HG03342 (cell line): ENCODE data around the gene CENPX.

Experiments used
- ATAC-seq: cut with Tn5 transposase; IDR thresholded peaks from one replicate; pipeline ENCODE4 v1.9.1; 2021; ENCODE audit warnings: mild to moderate bottlenecking, moderate library complexity; ENCODE audit not compliant: unreplicated experiment

The CENPX gene

DNA sequence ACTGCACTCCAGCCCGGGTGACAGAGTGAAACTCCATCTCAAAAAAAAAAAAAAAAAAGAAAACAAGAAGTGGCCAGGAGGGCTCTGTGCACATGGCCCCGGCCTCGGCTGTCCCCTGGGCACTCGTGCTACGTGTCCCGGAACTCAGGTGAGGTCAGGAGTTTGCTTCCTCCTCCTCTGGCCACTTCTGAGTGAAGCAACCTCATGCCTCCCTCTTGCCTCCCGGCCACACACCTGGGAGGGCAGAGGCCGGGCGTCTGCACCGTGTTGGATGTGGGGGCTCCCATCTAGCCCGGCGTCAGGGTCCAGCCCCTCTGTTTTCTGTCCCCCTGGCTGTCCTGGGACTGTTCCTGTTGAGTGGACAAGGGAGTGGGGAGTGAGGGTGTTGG, 23.1 kb downstream of the CENPX start:
- no peak for ATAC-seq

DNA sequence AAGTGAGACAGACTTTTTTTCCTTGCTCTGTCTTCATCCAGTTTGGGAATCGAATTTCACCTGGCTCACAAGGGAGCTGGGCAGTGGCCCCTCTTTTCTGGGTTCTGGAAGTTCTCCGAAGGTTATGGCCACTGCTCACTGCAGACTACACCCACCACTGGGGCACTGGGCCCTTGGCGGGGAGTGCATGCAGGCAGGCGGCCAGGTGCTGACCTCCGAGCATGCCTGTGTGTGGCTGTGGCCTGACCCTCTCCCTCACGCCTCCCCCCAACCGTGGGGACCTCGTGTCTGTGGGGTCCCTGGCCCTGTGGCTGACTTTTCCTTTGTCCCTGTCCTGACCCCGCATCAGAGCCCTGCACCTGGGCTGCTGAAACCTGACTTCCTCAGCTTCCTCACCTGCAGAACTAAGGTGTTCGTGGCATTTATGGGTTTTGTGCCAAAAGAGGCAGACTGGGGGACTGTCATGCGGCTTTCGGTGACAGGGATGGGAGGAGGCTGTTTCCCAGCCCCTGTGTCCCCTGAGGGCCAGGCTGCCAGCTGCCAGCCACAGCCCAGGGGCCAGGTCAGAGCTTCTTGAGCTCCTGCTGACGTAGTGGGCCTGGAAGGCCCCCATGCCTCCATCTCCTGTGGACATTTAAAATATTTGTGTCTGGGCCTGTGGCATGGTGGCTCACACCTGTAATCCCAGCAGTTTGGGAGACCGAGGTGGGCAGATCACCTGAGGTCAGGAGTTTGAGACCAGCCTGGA, 23.8 kb downstream of the CENPX start:
- no peak for ATAC-seq

- ATAC-seq, result no peak
Observed at GRCh38 chr17:81998212-81998611, 24.5 kb downstream of the CENPX start.

DNA sequence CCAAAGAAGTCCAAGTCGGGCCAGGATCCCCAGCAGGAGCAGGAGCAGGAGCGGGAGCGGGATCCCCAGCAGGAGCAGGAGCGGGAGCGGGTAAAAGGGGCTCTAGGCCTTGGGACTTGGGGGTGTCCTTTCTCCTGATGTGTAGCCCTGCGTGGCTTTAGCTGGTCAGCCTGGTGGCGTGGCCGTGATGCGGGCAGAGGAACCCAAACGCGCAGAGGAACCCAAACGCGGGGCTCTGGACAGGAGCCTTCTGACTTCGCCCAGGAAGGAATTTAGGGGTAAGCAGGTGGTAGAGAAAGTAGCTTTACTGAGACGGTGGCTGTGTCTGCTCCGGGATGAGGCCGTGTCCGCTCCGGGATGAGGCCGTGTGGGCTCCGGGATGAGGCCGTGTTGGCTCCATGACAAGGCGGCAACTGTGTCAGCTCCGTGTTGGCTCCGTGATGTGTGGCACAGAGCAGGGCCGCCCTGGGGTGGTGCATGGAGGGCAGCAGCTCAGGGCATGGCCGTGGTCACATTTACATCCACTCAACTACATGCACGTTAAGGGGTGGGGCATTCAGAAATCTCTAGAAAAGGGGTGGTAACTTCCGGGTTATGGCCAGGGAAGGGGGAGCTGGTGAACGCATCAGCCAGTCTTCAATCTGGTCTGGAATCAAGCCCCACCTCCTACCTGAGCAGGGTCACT, 25.8 kb downstream of the CENPX start:
- no peak for ATAC-seq

DNA sequence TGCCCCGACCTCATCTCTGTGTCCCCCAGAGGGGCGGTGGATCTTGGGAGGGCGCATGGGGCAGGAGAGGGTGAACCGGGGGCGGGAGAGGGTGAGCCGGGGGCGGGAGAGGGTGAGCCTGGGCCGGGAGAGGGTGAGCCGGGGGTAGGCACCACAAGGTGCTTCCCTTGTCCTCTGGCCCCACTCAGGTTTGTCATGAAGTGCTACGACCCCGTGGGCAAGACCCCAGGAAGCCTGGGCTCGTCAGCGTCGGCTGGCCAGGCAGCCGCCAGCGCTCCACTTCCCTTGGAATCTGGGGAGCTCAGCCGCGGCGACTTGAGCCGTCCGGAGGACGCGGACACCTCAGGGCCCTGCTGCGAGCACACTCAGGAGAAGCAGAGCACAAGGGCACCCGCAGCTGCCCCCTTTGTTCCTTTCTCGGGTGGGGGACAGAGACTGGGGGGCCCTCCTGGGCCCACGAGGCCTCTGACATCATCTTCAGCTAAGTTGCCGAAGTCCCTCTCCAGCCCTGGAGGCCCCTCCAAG, 26.4 kb downstream of the CENPX start:
- no peak for ATAC-seq

- no peak for ATAC-seq
Observed at GRCh38 chr17:81995463-81996231, 27.0 kb downstream of the CENPX start.

DNA sequence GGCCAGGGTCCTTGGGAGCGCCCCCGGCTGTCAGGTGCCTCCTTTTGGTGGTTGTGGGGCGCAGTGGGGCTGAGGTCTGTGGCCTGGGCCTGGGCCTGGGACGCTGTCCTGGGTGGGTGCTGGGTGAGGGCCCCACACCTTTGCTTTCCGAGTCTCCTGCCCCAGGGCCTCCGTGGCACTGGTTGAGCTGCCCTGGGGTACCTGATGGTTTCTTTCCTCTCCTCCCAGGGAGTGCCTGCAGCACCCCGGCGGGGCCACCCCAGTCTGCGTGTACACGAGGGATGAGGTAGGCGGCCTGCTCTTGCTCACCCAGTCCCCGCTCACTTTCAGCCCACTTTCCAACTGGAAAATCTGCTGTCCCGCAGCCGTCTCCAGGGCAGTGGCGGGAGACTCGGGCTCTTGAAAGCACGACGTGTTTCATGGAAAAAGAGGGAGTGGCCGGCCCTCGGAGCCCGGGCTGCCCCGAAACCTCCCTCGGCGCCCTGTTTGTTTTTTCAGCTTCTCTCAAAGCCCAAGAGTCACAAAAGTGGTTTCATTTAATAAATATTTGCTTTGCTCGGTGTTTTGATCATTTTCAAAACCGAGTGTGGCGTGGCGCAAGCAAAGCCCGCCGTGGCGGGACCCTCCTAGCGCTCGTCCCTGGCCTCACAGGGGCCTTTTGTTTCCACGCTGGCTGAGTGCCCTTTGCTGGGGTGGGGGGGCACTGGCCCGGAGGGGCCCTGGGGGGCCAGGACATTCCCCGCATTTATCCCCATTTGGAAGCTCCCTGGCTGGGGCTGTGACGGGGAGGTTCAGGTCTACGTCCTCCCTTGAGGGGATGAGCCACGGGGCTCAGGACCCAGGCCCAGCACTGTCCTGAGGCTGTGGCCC, 27.9 kb downstream of the CENPX start:
- no peak for ATAC-seq

DNA sequence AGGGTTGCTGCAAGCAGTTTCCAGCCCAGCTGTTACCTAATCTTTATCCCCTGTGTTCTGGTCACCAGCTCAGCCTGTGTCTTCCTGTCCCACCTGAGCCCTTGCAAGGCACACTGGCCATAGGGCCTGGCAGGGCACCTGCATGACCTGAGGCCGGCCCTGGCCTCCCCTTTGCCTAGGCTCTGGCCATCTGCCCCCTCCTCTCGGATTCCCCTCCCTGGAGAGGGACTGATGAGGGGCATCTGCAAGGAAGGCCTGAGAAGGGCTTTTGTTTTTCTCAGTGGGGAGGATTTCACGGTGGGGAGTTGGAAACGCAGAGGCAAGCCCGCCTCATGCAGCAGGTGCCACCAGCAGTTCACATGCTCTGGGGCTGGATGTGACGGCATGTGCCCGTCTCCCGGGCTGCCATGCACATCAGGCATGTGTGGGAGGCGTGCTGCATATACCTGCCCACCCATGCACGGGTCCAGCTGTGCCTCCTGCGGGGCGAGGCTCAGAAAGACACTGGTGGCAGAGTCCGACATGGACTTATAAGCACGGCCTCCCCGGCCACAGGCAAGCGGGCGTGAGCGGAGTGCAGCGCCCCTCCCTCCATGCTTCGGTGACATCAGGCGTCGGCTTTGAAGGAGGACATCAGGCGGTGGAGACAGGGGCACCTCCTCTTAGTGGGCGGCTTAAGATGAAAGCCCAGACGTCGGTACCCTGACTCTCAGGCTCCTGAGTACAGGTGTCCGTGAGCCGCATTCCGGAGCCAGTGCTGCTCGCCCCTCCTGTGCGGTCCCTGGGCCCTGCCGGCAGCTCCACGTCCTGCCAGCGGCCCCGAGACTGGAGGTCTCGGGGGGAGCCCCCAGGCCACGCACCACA, 28.7 kb downstream of the CENPX start:
- ATAC-seq, result no peak

GRCh38 chr17:81992306-81993102, 30.2 kb downstream of the CENPX start:
- ATAC-seq, result no peak

DNA sequence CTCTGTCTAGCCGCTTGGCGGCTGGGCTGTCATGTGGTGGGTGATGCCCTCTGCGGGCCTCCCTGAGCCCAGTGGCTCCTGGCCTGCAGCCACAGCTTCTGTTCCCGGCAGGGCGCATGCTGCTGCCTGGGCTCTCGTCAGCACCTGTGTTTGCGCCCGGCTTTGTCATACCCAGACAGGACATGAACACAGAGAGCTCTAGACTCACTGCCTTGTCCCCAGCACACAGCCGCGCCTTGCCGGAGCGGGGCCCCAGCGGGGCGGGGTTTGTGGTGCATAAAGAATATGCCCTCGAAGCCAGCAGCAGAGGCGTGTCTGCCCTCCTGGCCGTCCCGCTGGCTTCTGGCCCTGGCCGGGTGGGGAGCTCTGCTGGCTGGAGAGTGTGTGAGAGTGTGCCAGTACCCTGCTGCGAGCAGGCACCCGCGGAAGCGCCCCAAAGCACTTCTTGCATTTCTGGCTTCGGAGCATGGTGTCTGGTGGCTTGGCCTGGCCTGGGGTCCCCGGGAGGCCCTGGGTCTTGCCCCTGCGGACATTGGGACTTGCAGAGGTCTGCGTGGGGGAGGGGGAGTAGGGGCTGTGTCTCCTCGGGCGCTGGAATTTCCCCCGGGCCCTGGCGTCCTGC, 30.9 kb downstream of the CENPX start:
- no peak for ATAC-seq

- no peak for ATAC-seq
Observed at GRCh38 chr17:81990836-81991683, 31.6 kb downstream of the CENPX start.

- no peak for ATAC-seq
Observed at GRCh38 chr17:81987161-81987770, 35.4 kb downstream of the CENPX start.

- ATAC-seq, result no peak
Observed at GRCh38 chr17:81986606-81987005, 36.1 kb downstream of the CENPX start.

- ATAC-seq, result no peak
Observed at GRCh38 chr17:81984773-81985410, 37.8 kb downstream of the CENPX start.

GRCh38 chr17:81983639-81984373, 38.9 kb downstream of the CENPX start:
- ATAC-seq, result no peak
